HepG2 (cell line): ENCODE measurements around the gene C13orf42. TPM values are rescaled to one million over a fixed set of nuclear protein-coding genes. Genes with fewer than 3 reads are reported as not detected.

Source experiments
- CREM ChIP-seq, 2 experiments: sonication (generic) in 1 of 2; formaldehyde crosslinking in 1 of 2; IDR thresholded peaks; 2 replicates each; pipeline versions ENCODE4 v1.4.0 to v1.6.1; 2016 to 2020; ENCODE audit warnings: antibody characterized with exemption in 1 of 2, mild to moderate bottlenecking in 1 of 2, missing genetic modification reagents in 1 of 2
- CTCF ChIP-seq: sonication (generic); formaldehyde crosslinking; IDR thresholded peaks from 2 replicates; pipeline ENCODE4 v1.5.0; 2020; ENCODE audit warnings: mild to moderate bottlenecking, missing genetic modification reagents, moderate library complexity
- HDAC2 ChIP-seq: sonication (generic); formaldehyde crosslinking; IDR thresholded peaks from 2 replicates; pipeline ENCODE4 v1.4.0; 2020; ENCODE audit warnings: missing genetic modification reagents
- HNF1B ChIP-seq: sonication (generic); formaldehyde crosslinking; IDR thresholded peaks from 2 replicates; pipeline ENCODE4 v1.5.1; 2020; ENCODE audit warnings: mild to moderate bottlenecking, moderate library complexity, missing genetic modification reagents
- PPARG ChIP-seq: conservative IDR thresholded peaks from 2 replicates; pipeline ENCODE4 v1.6.1; 2016; ENCODE audit warnings: missing biosample characterization, missing genetic modification reagents
- PRDM10 ChIP-seq: sonication (generic); formaldehyde crosslinking; IDR thresholded peaks from 2 replicates; pipeline ENCODE4 v1.4.0; 2020; ENCODE audit warnings: low read depth, missing genetic modification reagents
- RERE ChIP-seq: IDR thresholded peaks from 2 replicates; pipeline ENCODE4 v1.6.1; 2016; ENCODE audit warnings: low read depth, missing genetic modification reagents, missing compliant biosample characterization
- SAP130 ChIP-seq: IDR thresholded peaks from 2 replicates; pipeline ENCODE4 v1.6.1; 2016; ENCODE audit warnings: low read depth
- ZNF331 ChIP-seq: sonication (generic); formaldehyde crosslinking; IDR thresholded peaks from 2 replicates; pipeline ENCODE4 v1.4.0; 2020; ENCODE audit warnings: missing genetic modification reagents
- ZNF432 ChIP-seq: sonication (generic); formaldehyde crosslinking; IDR thresholded peaks from 2 replicates; pipeline ENCODE4 v1.5.0; 2020; ENCODE audit warnings: missing genetic modification reagents, mild to moderate bottlenecking, borderline replicate concordance
- ZNF800 ChIP-seq: sonication (generic); formaldehyde crosslinking; IDR thresholded peaks from 2 replicates; pipeline ENCODE4 v1.4.0; 2020; ENCODE audit warnings: missing genetic modification reagents
- ZNF878 ChIP-seq: sonication (generic); formaldehyde crosslinking; IDR thresholded peaks from 2 replicates; pipeline ENCODE4 v1.8.1; 2023; ENCODE audit warnings: mild to moderate bottlenecking, missing genetic modification reagents, moderate library complexity
- polyA plus RNA-seq, 8 experiments: library from polyadenylated mRNA; depleted of rRNA in 3 of 8; stranded (reverse) in 7 of 8; unstranded in 1 of 8; fragments of >200 nt; fragmentation: Illumina TruSeq in 4 of 8; extraction: Trizol in 4 of 8; gene quantifications; 2 replicates each; pipeline versions ENCODE4 v1.2.1 to v1.2.3, GENCODE V29; 2011 to 2016; ENCODE audit warnings: low read depth in 4 of 8, missing spikeins in 1 of 8, mixed read lengths in 1 of 8; ENCODE audit not compliant: insufficient read depth in 1 of 8
- total RNA-seq, 5 experiments: library from RNA; depleted of rRNA; stranded (reverse); fragments of >200 nt; fragmentation: Illumina TruSeq; extraction: Trizol; gene quantifications; 2 replicates each; pipeline ENCODE4 v1.2.3, GENCODE V29; 2016; ENCODE audit warnings: low read depth in 1 of 5

C13orf42 gene
- total and polyA plus RNA-seq, 2 of the 13 experiments (the other 11 are each of a cell fraction or from before 2014, with no cell fraction given), result not detected

- peak; percentile 56; the same call in 1 of the 2 replicates for TF ChIP-seq PRDM10
- TF ChIP-seq ZNF800, result no peak
- TF ChIP-seq ZNF878, result 0 out of 2 replicates have a peak, but pooled peaks have one; percentile 54
- TF ChIP-seq SAP130 (CRISPR knock-in tag), result peak; percentile 46
- peak; percentile 96 for TF ChIP-seq RERE (CRISPR knock-in tag)
- TF ChIP-seq ZNF331 (CRISPR knock-in tag), result peak; percentile 63; the same call in 1 of the 2 replicates
- TF ChIP-seq HDAC2 (CRISPR knock-in tag), result peak; percentile 86
- TF ChIP-seq ZNF432 (CRISPR knock-in tag), result no peak
- TF ChIP-seq CTCF (CRISPR knock-in tag), result 0 out of 2 replicates have a peak, but pooled peaks have one; percentile 2
- TF ChIP-seq HNF1B (CRISPR knock-in tag), result peak; percentile 98
- TF ChIP-seq CREM (IDR thresholded peaks at IDR 0.05), result peak; percentile 45; the same call in 1 of the 2 replicates
- no peak for TF ChIP-seq CREM (CRISPR knock-in tag; IDR thresholded peaks at IDR 0.05)
- TF ChIP-seq PPARG (CRISPR knock-in tag), result 0 out of 2 replicates have a peak, but pooled peaks have one; percentile 35
Measured at GRCh38 chr13:51122868-51123566, 11.9 kb upstream of the C13orf42 start (continued).
